Activated CD4-positive, alpha-beta T cell treated with anti-CD3 and anti-CD28 coated beads for 36 hours (primary cell): Measurements from ENCODE around the gene STRIT1. TPM values are rescaled to one million over a fixed set of nuclear protein-coding genes. Genes with fewer than 3 reads are reported as not detected.

Source experiments
- ATAC-seq: fragments of 200-7000 bp; cut with Tn5 transposase; one replicate; pipeline ENCODE4 v1.10.0; 2021; ENCODE audit warnings: mild to moderate bottlenecking, moderate library complexity
- CTCF ChIA-PET: fragments of 350-600 bp; sonication (Branson Sonifier 250); formaldehyde crosslinking; loops from one replicate; lab custom pipeline; 2021; ENCODE audit warnings: antibody characterized with exemption; lab: Charles Lee
- POLR2A ChIA-PET: fragments of 350-600 bp; sonication (Branson Sonifier 250); formaldehyde crosslinking; loops from one replicate; lab custom pipeline; 2021; ENCODE audit warnings: antibody characterized with exemption, inconsistent platforms; lab: Charles Lee
- DNase-seq: peaks from one replicate; pipeline ENCODE4 v3.0.0-alpha.2; 2020
- H3K27ac Mint-ChIP-seq: one replicate; pipeline ENCODE4 v1.8.0; 2021; ENCODE audit warnings: mixed read lengths
- H3K27me3 Mint-ChIP-seq: one replicate; pipeline ENCODE4 v1.8.0; 2021; ENCODE audit warnings: mixed read lengths
- H3K36me3 Mint-ChIP-seq: one replicate; pipeline ENCODE4 v1.8.0; 2021; ENCODE audit warnings: low read depth, mixed read lengths
- H3K4me1 Mint-ChIP-seq: one replicate; pipeline ENCODE4 v1.8.0; 2021; ENCODE audit warnings: mixed read lengths
- H3K4me3 Mint-ChIP-seq: one replicate; pipeline ENCODE4 v1.8.0; 2021; ENCODE audit warnings: mild to moderate bottlenecking, moderate library complexity, mixed read lengths
- H3K9me3 Mint-ChIP-seq: one replicate; pipeline ENCODE4 v1.8.0; 2021; ENCODE audit warnings: low read depth, mixed read lengths
- intact Hi-C, 2 experiments: fragments of 100-400 bp; cut with DNase I in 1 of 2; cut with micrococcal nuclease in 1 of 2; formaldehyde crosslinking; loops; one replicate each; pipeline versions ENCODE4 v1.14.2 to v1.15.1; 2022 to 2024; cut with DNase I, micrococcal nuclease
- total RNA-seq, 2 experiments: library from RNA; stranded (reverse); gene quantifications; one replicate each; pipeline ENCODE4 v1.2.3, GENCODE V29; 2021

The STRIT1 gene
- total RNA-seq, 2 experiments from 2014 or later: not detected

DNA sequence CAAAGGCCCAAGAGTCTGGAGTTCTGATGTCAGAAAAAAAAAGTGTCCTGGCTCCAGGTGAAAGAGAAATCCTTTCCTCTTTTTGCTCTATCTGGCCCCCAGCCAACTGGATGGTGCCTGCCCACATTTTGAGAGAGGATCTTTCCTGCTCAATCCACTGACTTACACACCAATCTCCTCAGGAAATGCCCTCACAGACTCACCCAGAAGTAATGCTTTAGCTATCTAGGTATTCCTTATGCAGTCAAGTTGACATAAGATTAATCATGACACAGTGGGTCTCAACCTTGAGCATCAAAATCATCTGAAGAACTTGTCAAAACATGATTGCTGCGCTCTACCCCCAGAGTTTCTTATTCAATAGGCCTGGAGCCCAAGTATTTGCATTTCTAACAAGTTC is 31.2 kb downstream of the STRIT1 start:
- POLR2A ChIA-PET: no interaction called here
- H3K36me3 Mint-ChIP-seq: no peaks in the 10 kb centered on the region
- no peaks in the 10 kb centered on the region for H3K9me3 Mint-ChIP-seq

DNA sequence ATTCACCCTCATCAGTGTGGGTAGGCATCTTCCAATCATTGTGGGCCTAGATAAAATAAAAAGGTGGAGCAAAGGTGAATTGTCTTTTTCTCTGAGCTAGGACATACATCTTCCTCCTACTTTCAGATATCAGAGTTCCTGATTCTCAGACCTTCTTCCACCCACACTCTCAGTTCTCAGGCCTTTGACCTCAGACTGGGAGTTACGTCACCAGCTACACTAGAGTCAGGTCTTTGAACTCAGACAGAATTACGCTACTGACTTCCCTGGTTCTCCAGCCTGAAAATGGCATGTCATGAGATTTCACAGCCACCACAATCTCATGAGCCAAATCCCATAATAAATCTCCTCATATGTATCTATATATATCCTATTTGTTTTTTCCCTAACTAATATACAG is 39.0 kb downstream of the STRIT1 start:
- Mint-ChIP-seq H3K36me3 (no peaks in the 10 kb centered on the region), H3K27ac (no peak overlapping the region), H3K27me3 (peaks cover 2% of the 10 kb centered on the region), H3K4me3 (no peak overlapping the region), H3K9me3 (no peaks in the 10 kb centered on the region), H3K4me1 (no peaks in the 10 kb centered on the region)
- ChIA-PET CTCF (no interaction called here), POLR2A (no interaction called here)
- ATAC-seq (no peak), DNase-seq (no peak)
- intact Hi-C loops: no loop called here

More for the DNA sequence above, 31.2 kb downstream of the STRIT1 start:
- ATAC-seq: no peak
- Mint-ChIP-seq H3K27me3 (peaks cover 3% of the 10 kb centered on the region), H3K4me1 (no peaks in the 10 kb centered on the region), H3K4me3 (no peak overlapping the region), H3K27ac (no peak overlapping the region)
- no peak for DNase-seq
- CTCF ChIA-PET: no interaction called here
- intact Hi-C loops: no loop called here

DNA sequence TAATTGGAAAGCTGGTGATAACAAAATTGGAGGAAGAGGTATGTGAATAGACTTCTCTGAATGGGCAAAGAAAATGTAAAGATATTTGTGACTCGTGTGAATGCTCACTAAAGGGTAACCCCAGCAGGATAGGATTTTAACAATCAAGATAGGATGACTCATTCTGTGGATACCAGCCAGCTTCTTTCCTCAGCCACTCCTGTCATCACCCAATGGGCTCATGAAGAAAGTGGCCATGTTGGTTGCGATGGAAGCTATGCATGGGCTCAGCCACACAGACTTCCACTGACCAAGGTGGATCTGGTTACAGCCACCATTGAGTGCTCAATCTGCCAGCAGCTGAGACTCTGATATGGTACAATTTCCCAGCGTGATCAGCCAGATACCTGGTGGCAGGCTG is 40.9 kb downstream of the STRIT1 start:
- H3K4me3 Mint-ChIP-seq: no peak overlapping the region
- CTCF ChIA-PET: no interaction called here
- no peak overlapping the region for H3K27ac Mint-ChIP-seq
- ATAC-seq (peak; percentile 12), DNase-seq (no peak)
- H3K4me1 Mint-ChIP-seq: no peaks in the 10 kb centered on the region
- H3K9me3 Mint-ChIP-seq: no peaks in the 10 kb centered on the region
- peaks cover 2% of the 10 kb centered on the region for H3K27me3 Mint-ChIP-seq
- H3K36me3 Mint-ChIP-seq: no peaks in the 10 kb centered on the region
- POLR2A ChIA-PET: no interaction called here
- intact Hi-C loops: no loop called here

DNA sequence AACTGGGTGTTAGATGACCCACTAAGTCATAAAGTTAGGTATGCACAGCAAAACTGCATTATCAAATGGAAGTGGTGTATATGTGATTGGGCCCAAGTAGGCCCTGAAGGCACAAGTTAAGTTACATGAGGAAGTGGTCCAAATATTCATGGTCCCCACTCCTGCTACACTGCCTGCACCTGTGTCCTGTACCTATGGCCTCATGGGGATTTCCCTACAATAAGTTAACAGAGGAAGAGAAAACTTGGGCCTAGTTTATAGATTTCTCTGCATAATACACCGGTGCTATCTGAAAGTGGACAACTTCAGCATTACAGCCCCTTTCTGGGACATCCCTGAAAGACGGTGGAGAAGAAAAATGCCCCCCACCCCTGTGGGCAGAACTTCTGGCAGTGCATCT is 41.5 kb downstream of the STRIT1 start:
- ChIA-PET CTCF (no interaction called here), POLR2A (no interaction called here)
- no peak for ATAC-seq
- H3K9me3 Mint-ChIP-seq: no peaks in the 10 kb centered on the region
- peaks cover 2% of the 10 kb centered on the region for H3K27me3 Mint-ChIP-seq
- H3K4me3 Mint-ChIP-seq: no peak overlapping the region
- no peaks in the 10 kb centered on the region for H3K36me3 Mint-ChIP-seq
- H3K27ac Mint-ChIP-seq: no peak overlapping the region
- no peak for DNase-seq
- intact Hi-C loops: no loop called here
- no peaks in the 10 kb centered on the region for H3K4me1 Mint-ChIP-seq

- Mint-ChIP-seq H3K27ac (no peak overlapping the region), H3K4me3 (no peak overlapping the region), H3K36me3 (no peaks in the 10 kb centered on the region), H3K4me1 (no peaks in the 10 kb centered on the region), H3K27me3 (no peaks in the 10 kb centered on the region), H3K9me3 (no peaks in the 10 kb centered on the region)
- ChIA-PET POLR2A (no interaction called here), CTCF (no interaction called here)
- intact Hi-C loops: no loop called here
- DNase-seq (no peak), ATAC-seq (no peak)
These were observed 44.8 kb downstream of the STRIT1 start for GRCh38 chr3:155248531-155249187.

DNA sequence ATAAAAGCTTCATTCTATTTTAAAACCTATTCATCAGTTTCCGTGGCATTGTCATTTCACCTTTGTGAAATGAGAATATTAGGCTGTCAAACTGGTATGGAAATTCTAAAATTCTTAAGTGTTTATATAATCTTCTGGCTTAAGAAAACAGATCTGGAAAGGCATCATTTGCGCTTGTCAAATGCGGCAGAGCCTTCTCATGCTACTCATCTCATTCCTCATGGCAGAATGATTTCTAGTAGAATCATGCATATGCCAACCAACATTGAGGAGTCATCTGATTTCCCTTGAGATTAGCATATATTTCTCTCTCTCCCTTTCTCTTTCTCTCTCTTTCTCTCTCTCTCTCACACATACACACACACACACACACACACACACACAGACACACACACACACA is 48.8 kb downstream of the STRIT1 start:
- ATAC-seq (no peak), DNase-seq (no peak)
- H3K9me3 Mint-ChIP-seq: no peaks in the 10 kb centered on the region
- H3K4me3 Mint-ChIP-seq: no peak overlapping the region
- no peaks in the 10 kb centered on the region for H3K36me3 Mint-ChIP-seq
- POLR2A ChIA-PET: no interaction called here
- CTCF ChIA-PET: no interaction called here
- H3K4me1 Mint-ChIP-seq: no peaks in the 10 kb centered on the region
- intact Hi-C loops: no loop called here
- no peak overlapping the region for H3K27ac Mint-ChIP-seq
- no peaks in the 10 kb centered on the region for H3K27me3 Mint-ChIP-seq

DNA sequence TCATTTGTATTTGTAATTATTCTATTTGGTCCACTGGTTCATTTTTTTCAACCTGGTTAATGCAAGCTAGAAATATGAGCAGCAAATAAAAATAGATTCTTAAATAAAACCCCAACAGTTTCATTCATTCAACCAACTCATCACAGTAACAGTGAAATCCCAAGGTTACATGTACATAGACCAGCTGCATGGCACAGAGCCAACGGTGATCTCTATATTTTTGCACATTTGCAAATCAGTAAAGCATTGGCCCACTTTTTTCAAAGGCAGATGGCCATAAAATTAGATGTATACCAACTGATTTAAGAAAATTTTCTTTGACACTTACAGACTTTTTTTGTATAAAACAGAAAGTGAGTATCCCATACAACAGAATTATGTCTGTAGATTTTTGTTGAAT is 49.3 kb downstream of the STRIT1 start:
- intact Hi-C loops: no loop called here
- Mint-ChIP-seq H3K9me3 (no peaks in the 10 kb centered on the region), H3K27ac (no peak overlapping the region)

DNA sequence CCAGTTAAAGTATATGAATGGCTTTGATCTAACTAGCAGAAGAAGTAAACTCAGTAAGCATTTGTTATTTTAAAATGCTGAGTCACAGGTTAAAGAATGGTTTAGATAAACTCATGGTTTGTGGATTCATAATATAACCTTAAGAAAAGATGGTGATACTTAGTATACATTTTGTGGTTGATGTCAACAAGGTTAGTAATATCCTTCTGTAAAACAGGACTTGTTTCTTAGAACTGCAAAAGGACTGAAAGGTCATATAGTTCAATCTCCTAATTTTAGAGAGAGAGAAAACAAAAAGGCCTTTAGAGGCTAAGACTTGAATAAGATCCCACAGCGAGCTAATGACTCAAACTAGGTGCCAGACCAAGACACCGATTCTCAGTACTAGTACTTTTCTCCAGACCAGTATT is 50.0 kb downstream of the STRIT1 start:
- POLR2A ChIA-PET: no interaction called here
- ATAC-seq (no peak), DNase-seq (no peak)
- intact Hi-C loops: no loop called here
- no peaks in the 10 kb centered on the region for H3K4me1 Mint-ChIP-seq
- H3K9me3 Mint-ChIP-seq: no peaks in the 10 kb centered on the region
- no peak overlapping the region for H3K27ac Mint-ChIP-seq
- H3K27me3 Mint-ChIP-seq: no peaks in the 10 kb centered on the region
- CTCF ChIA-PET: no interaction called here
- H3K36me3 Mint-ChIP-seq: no peaks in the 10 kb centered on the region
- no peak overlapping the region for H3K4me3 Mint-ChIP-seq

More for the DNA sequence above, 49.3 kb downstream of the STRIT1 start:
- POLR2A ChIA-PET: no interaction called here
- Mint-ChIP-seq H3K27me3 (no peaks in the 10 kb centered on the region), H3K4me1 (no peaks in the 10 kb centered on the region), H3K36me3 (no peaks in the 10 kb centered on the region), H3K4me3 (no peak overlapping the region)
- ATAC-seq (no peak), DNase-seq (no peak)
- CTCF ChIA-PET: no interaction called here

DNA sequence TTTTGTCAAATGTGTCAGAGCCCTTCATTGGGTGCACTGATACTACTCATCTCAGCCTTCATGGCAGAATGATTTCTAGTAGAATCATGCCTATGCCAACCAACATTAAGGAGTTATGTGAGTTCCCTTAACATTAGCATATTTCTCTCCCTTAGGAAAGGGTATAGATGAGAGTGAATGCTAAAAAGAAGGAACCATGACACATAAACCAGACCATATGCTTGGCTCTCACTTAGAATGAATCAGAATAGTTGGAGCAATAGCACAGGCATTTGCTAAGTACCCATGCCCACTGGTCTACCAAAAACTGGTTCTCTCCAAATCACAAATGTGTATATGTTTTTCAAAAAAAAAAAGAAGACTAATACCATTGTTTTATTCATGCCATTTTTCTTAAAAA is 51.1 kb downstream of the STRIT1 start:
- H3K27ac Mint-ChIP-seq: no peak overlapping the region
- no peaks in the 10 kb centered on the region for H3K36me3 Mint-ChIP-seq
- ATAC-seq (no peak), DNase-seq (no peak)
- H3K9me3 Mint-ChIP-seq: no peaks in the 10 kb centered on the region
- intact Hi-C loops: no loop called here
- no peaks in the 10 kb centered on the region for H3K4me1 Mint-ChIP-seq
- H3K4me3 Mint-ChIP-seq: no peak overlapping the region
- ChIA-PET CTCF (interaction anchor here (0.6 kb wide), 1 partner anchor 13 kb away, joined by 3 read pairs; no protein-coding TSS in a partner anchor), POLR2A (no interaction called here)
- H3K27me3 Mint-ChIP-seq: no peaks in the 10 kb centered on the region

DNA sequence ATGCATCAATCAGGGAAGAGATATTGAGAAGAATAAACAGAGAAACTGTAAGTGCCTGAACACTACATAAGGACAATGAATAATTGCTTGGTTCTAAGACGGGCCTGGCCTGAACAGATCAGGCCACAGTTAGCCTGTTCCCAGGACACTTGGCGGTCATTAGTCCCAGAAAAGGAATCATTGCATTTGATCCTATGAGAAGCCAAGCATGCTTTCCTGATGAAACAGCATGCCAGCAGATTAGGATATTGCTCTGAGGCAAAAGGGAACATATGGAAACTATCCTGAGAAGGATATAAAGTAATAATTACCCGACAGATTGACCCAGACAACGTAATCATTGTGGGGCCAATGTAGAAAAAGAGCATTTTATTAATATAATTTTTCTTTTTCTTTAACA is 51.9 kb downstream of the STRIT1 start:
- ATAC-seq: no peak
- intact Hi-C loops: no loop called here
- CTCF ChIA-PET: interaction anchor here (0.6 kb wide), 1 partner anchor 14 kb away, joined by 3 read pairs; no protein-coding TSS in a partner anchor

More for the DNA sequence above, 51.9 kb downstream of the STRIT1 start:
- no peaks in the 10 kb centered on the region for H3K9me3 Mint-ChIP-seq
- no peaks in the 10 kb centered on the region for H3K27me3 Mint-ChIP-seq
- H3K27ac Mint-ChIP-seq: no peak overlapping the region
- no peaks in the 10 kb centered on the region for H3K36me3 Mint-ChIP-seq
- H3K4me3 Mint-ChIP-seq: no peak overlapping the region
- H3K4me1 Mint-ChIP-seq: no peaks in the 10 kb centered on the region
- no peak for DNase-seq
- POLR2A ChIA-PET: no interaction called here
